IPS-20b (cell line): Measurements from ENCODE around the gene CXCL12.

ENCODE experiments used
- H3K27ac ChIP-seq: one replicate; pipeline ENCODE4 v1.5.1; 2013; ENCODE audit warnings: low read length
- H3K27me3 ChIP-seq: 2 replicates; pipeline ENCODE4 v1.6.1; 2013; ENCODE audit warnings: mild to moderate bottlenecking, low read length, inconsistent platforms; ENCODE audit not compliant: insufficient read depth
- H3K36me3 ChIP-seq: 2 replicates; pipeline ENCODE4 v1.6.1; 2013; ENCODE audit warnings: low read depth, mild to moderate bottlenecking, inconsistent platforms, low read length, moderate library complexity; ENCODE audit not compliant: insufficient read depth
- H3K4me1 ChIP-seq: 2 replicates; pipeline ENCODE4 v1.6.1; 2013; ENCODE audit warnings: mild to moderate bottlenecking, control low read depth, inconsistent platforms, low read length, moderate library complexity; ENCODE audit not compliant: insufficient read depth
- H3K4me3 ChIP-seq: 2 replicates; pipeline ENCODE4 v1.5.1; 2013; ENCODE audit warnings: mild to moderate bottlenecking, low read length, inconsistent platforms
- H3K9ac ChIP-seq: 2 replicates; pipeline ENCODE4 v1.6.1; 2013; ENCODE audit warnings: low read depth, mild to moderate bottlenecking, inconsistent platforms, low read length, moderate library complexity
- H3K9me3 ChIP-seq: 2 replicates; pipeline ENCODE4 v1.6.1; 2013; ENCODE audit warnings: mild to moderate bottlenecking, low read depth, low read length, inconsistent platforms; ENCODE audit not compliant: insufficient read depth

CXCL12 gene

GRCh38 chr10:44417761-44418160, 32.9 kb upstream of the CXCL12 start:
- Histone ChIP-seq H3K27me3 (no peaks in the 10 kb centered on the region), H3K4me3 (no peak overlapping the region), H3K36me3 (no peaks in the 10 kb centered on the region), H3K4me1 (no peaks in the 10 kb centered on the region), H3K27ac (no peak overlapping the region), H3K9ac (no peak overlapping the region), H3K9me3 (peaks cover 8% of the 10 kb centered on the region)

- Histone ChIP-seq H3K4me1 (no peaks in the 10 kb centered on the region), H3K27me3 (no peaks in the 10 kb centered on the region), H3K9ac (no peak overlapping the region), H3K36me3 (no peaks in the 10 kb centered on the region), H3K27ac (no peak overlapping the region), H3K9me3 (peaks cover 11% of the 10 kb centered on the region), H3K4me3 (no peak overlapping the region)
These were observed 32.0 kb upstream of the CXCL12 start for GRCh38 chr10:44416936-44417335.

- H3K36me3 ChIP-seq = no peaks in the 10 kb centered on the region
- peaks cover 17% of the 10 kb centered on the region for H3K9me3 ChIP-seq
- H3K9ac ChIP-seq = no peak overlapping the region
- H3K27me3 ChIP-seq = no peaks in the 10 kb centered on the region
- H3K4me1 ChIP-seq = no peaks in the 10 kb centered on the region
- no peak overlapping the region for H3K4me3 ChIP-seq
- no peak overlapping the region for H3K27ac ChIP-seq
These were observed 31.3 kb upstream of the CXCL12 start for GRCh38 chr10:44416021-44416771.

- no peaks in the 10 kb centered on the region for H3K36me3 ChIP-seq
- H3K9ac ChIP-seq = no peak overlapping the region
- no peak overlapping the region for H3K27ac ChIP-seq
- no peaks in the 10 kb centered on the region for H3K4me1 ChIP-seq
- H3K4me3 ChIP-seq = no peak overlapping the region
- H3K27me3 ChIP-seq = no peaks in the 10 kb centered on the region
- H3K9me3 ChIP-seq = peaks cover 19% of the 10 kb centered on the region
These were observed 30.2 kb upstream of the CXCL12 start for GRCh38 chr10:44415121-44415520.

- no peak overlapping the region for H3K9ac ChIP-seq
- H3K9me3 ChIP-seq = peaks cover 19% of the 10 kb centered on the region
- H3K4me1 ChIP-seq = no peaks in the 10 kb centered on the region
- no peaks in the 10 kb centered on the region for H3K36me3 ChIP-seq
- H3K4me3 ChIP-seq = no peak overlapping the region
- H3K27me3 ChIP-seq = no peaks in the 10 kb centered on the region
- no peak overlapping the region for H3K27ac ChIP-seq
These were observed 28.5 kb upstream of the CXCL12 start for GRCh38 chr10:44413416-44413815.

- no peaks in the 10 kb centered on the region for H3K27me3 ChIP-seq
- H3K27ac ChIP-seq = no peak overlapping the region
- H3K36me3 ChIP-seq = no peaks in the 10 kb centered on the region
- H3K4me1 ChIP-seq = no peaks in the 10 kb centered on the region
- no peak overlapping the region for H3K4me3 ChIP-seq
- H3K9ac ChIP-seq = no peak overlapping the region
- peaks cover 19% of the 10 kb centered on the region for H3K9me3 ChIP-seq
These were observed 26.4 kb upstream of the CXCL12 start for GRCh38 chr10:44411251-44411650.

GRCh38 chr10:44404741-44405437, 20.0 kb upstream of the CXCL12 start:
- Histone ChIP-seq H3K4me3 (no peak overlapping the region), H3K9ac (no peak overlapping the region), H3K9me3 (no peaks in the 10 kb centered on the region), H3K27me3 (no peaks in the 10 kb centered on the region), H3K36me3 (no peaks in the 10 kb centered on the region), H3K27ac (no peak overlapping the region), H3K4me1 (peaks cover 22% of the 10 kb centered on the region; the same call in 1 of the 2 replicates)

- H3K4me1 ChIP-seq = peaks cover 41% of the 10 kb centered on the region
These were observed 17.7 kb upstream of the CXCL12 start for GRCh38 chr10:44402465-44403195.

GRCh38 chr10:44400541-44400940, 15.6 kb upstream of the CXCL12 start:
- Histone ChIP-seq H3K36me3 (no peaks in the 10 kb centered on the region), H3K27ac (peak overlapping the region; percentile 76), H3K9ac (peak overlapping the region; percentile 58; the same call in 1 of the 2 replicates), H3K4me1 (peaks cover 46% of the 10 kb centered on the region), H3K27me3 (peaks cover 26% of the 10 kb centered on the region), H3K9me3 (no peaks in the 10 kb centered on the region), H3K4me3 (peak overlapping the region; percentile 51)

More at GRCh38 chr10:44402465-44403195, 17.7 kb upstream of the CXCL12 start:
- H3K9ac ChIP-seq = no peak overlapping the region
- H3K27me3 ChIP-seq = peaks cover 16% of the 10 kb centered on the region; the same call in 1 of the 2 replicates
- no peaks in the 10 kb centered on the region for H3K36me3 ChIP-seq
- H3K4me3 ChIP-seq = no peak overlapping the region
- no peaks in the 10 kb centered on the region for H3K9me3 ChIP-seq
- H3K27ac ChIP-seq = no peak overlapping the region

- H3K9ac ChIP-seq = peak overlapping the region; percentile 28; the same call in 1 of the 2 replicates
- H3K9me3 ChIP-seq = no peaks in the 10 kb centered on the region
- no peak overlapping the region for H3K27ac ChIP-seq
- H3K27me3 ChIP-seq = peaks cover 26% of the 10 kb centered on the region
- H3K4me3 ChIP-seq = peak overlapping the region; percentile 51; the same call in 1 of the 2 replicates
- no peaks in the 10 kb centered on the region for H3K36me3 ChIP-seq
- peaks cover 46% of the 10 kb centered on the region for H3K4me1 ChIP-seq
These were observed 15.0 kb upstream of the CXCL12 start for GRCh38 chr10:44399659-44400451.
